ENCODE results near the gene PYGM. TPM values are rescaled to one million over a fixed set of nuclear protein-coding genes. Genes with fewer than 3 reads are reported as not detected.

PYGM gene
- polyA plus RNA-seq, 1 experiment = 0.14 TPM

- TF ChIP-seq CTCF (IDR thresholded peaks at IDR 0.05; ENCODE audit: low read depth, low read length) = 0 out of 2 replicates have a peak, but pooled peaks have one; percentile 7
- POLR2A ChIA-PET = no interaction called here
- Histone ChIP-seq H3K9me3 (ENCODE audit: control insufficient read depth, insufficient read depth, low read length) (no peaks in the 10 kb centered on the region), H3K4me3 (ENCODE audit: low read depth, low read length) (peak within 1 kb of the TSS; percentile 75), H3K27me3 (ENCODE audit: control insufficient read depth, insufficient read depth, low read length) (no peaks in the 10 kb centered on the region), H3K27ac (ENCODE audit: low read depth, low read length) (peak within 1 kb of the TSS; percentile 82)
- DNase-seq (ENCODE audit: low read depth, low spot score) = peak; percentile 33
- CTCF ChIA-PET = interaction anchor here (0.6 to 1.1 kb wide), 2 partner anchors 211 to 232 kb away, joined by 4 read pairs; partner anchors contain the start of gene ARL2
These were observed 43.5 kb upstream of the PYGM start, which contains the start of gene MAP4K2 for GRCh38 chr11:64803158-64803845. TSS of gene MAP4K2 (minus strand) at chr11:64803214. CDS start at chr11:64803149, 65 bp downstream.

DNA sequence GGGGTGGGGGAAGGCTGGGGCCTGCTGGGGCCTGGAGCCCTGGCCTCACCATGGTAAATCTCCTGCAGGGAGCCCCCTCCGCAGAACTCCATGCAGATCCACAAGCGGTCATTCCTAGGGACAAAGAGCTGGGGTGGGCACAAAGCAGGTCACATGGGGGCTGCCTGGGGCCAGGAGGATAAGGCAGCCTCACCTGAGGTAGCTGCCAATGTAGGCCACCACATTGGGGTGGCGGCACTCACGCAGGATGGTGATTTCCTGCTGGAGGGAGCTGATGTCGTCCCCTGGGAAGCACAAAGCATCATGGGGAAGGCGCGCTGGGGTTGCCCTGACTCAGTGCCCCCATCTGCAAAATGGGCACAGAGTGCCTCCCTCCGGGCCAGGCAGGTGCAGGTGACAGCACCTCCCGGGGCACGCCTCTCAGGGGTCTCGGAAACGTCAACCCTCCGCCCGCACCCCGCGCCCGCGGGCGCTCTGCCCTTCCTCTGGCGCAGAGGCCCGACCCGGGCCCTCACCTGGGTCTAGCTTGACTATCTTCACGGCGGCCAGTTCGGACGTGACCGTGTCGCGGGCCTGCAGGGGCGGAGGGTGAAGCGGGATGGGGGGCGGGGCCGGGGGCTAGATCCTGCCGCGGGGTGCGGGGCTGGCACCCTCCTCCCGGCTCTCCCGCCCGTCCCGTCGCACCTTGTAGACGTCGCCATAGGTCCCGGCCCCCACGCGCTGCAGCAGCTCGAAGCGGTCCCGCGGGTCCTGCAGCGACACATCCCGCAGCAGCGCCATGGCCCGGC is 42.8 kb upstream of the PYGM start:
- H3K4me3 ChIP-seq (ENCODE audit: low read depth, low read length) = peak overlapping the region; percentile 62
- POLR2A ChIA-PET = interaction anchor here (0.6 to 1.0 kb wide), 2 partner anchors 8 to 24 kb away, joined by 3 read pairs; no protein-coding TSS in a partner anchor
- DNase-seq (ENCODE audit: low read depth, low spot score) = no peak
- no peak overlapping the region for H3K27ac ChIP-seq (ENCODE audit: low read depth, low read length)
- CTCF ChIA-PET = interaction anchor here (0.6 to 0.8 kb wide), 4 partner anchors 86 to 233 kb away, joined by 3 to 4 read pairs (median 4); no protein-coding TSS in a partner anchor
- no peaks in the 10 kb centered on the region for H3K27me3 ChIP-seq (ENCODE audit: control insufficient read depth, insufficient read depth, low read length)
- no peaks in the 10 kb centered on the region for H3K9me3 ChIP-seq (ENCODE audit: control insufficient read depth, insufficient read depth, low read length)
- TF ChIP-seq CTCF (IDR thresholded peaks at IDR 0.05; ENCODE audit: low read depth, low read length) = no peak

GRCh38 chr11:64801561-64802369 is 42.0 kb upstream of the PYGM start:
- Histone ChIP-seq H3K4me3 (ENCODE audit: low read depth, low read length) (peak overlapping the region; percentile 62; the same call in 1 of the 2 replicates), H3K27me3 (ENCODE audit: control insufficient read depth, insufficient read depth, low read length) (no peaks in the 10 kb centered on the region), H3K27ac (ENCODE audit: low read depth, low read length) (no peak overlapping the region), H3K9me3 (ENCODE audit: control insufficient read depth, insufficient read depth, low read length) (no peaks in the 10 kb centered on the region)
- POLR2A ChIA-PET = interaction anchor here (1.0 kb wide), 1 partner anchor 23 kb away, joined by 3 read pairs; no protein-coding TSS in a partner anchor
- DNase-seq (ENCODE audit: low read depth, low spot score) = no peak
- CTCF ChIA-PET = interaction anchor here (0.8 to 0.9 kb wide), 2 partner anchors 14 to 86 kb away, joined by 3 read pairs; no protein-coding TSS in a partner anchor
- TF ChIP-seq CTCF (IDR thresholded peaks at IDR 0.05; ENCODE audit: low read depth, low read length) = no peak

DNA sequence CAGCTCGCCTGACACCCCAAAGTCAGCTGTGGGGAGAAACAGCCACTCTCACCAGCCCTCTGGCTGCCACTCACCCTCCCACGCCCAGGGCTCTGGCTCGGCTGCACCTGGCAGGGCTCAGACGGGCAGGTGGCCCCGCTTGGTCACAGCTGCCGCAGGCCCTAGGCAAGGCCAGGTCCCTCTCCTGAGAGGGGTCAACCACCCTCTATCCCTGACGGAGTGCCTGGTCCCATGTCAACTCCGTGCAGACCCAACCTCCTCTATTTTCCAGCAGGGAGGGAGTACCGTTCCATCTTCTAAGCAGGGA is 41.3 kb upstream of the PYGM start:
- DNase-seq (ENCODE audit: low read depth, low spot score) = no peak
- H3K4me3 ChIP-seq (ENCODE audit: low read depth, low read length) = no peak overlapping the region
- no peak overlapping the region for H3K27ac ChIP-seq (ENCODE audit: low read depth, low read length)
- POLR2A ChIA-PET = no interaction called here
- no peaks in the 10 kb centered on the region for H3K27me3 ChIP-seq (ENCODE audit: control insufficient read depth, insufficient read depth, low read length)
- CTCF ChIA-PET = interaction anchor here (0.9 kb wide), 1 partner anchor 13 kb away, joined by 3 read pairs; no protein-coding TSS in a partner anchor
- H3K9me3 ChIP-seq (ENCODE audit: control insufficient read depth, insufficient read depth, low read length) = no peaks in the 10 kb centered on the region
- no peak for TF ChIP-seq CTCF (IDR thresholded peaks at IDR 0.05; ENCODE audit: low read depth, low read length)
